HepG2 (cell line): ENCODE data around the gene EFNA4. TPM values are rescaled to one million over a fixed set of nuclear protein-coding genes. Genes with fewer than 3 reads are reported as not detected.
A peak's percentile ranks its signal among the peaks of the same experiment; 100 is the strongest.

ENCODE experiments used
- BCL3 ChIP-seq: sonication (generic); formaldehyde crosslinking; IDR thresholded peaks from 2 replicates; pipeline ENCODE4 v1.5.1; 2020; ENCODE audit warnings: mild to moderate bottlenecking, missing genetic modification reagents, moderate library complexity
- PTBP1 ChIP-seq: fragments of 200-400 bp; formaldehyde crosslinking; IDR thresholded peaks from 2 replicates; pipeline ENCODE4 v1.6.1; 2018; ENCODE audit warnings: low read length, low read depth; ENCODE audit not compliant: poor library complexity, severe bottlenecking
- REL ChIP-seq: sonication (generic); formaldehyde crosslinking; conservative IDR thresholded peaks from 2 replicates; pipeline ENCODE4 v1.8.0; 2022; ENCODE audit warnings: mild to moderate bottlenecking, missing genetic modification reagents, moderate library complexity
- SMAD3 ChIP-seq: sonication (generic); formaldehyde crosslinking; IDR thresholded peaks from 2 replicates; pipeline ENCODE4 v1.4.0; 2020; ENCODE audit warnings: missing genetic modification reagents
- SMC3 ChIP-seq: IDR thresholded peaks from 2 replicates; pipeline ENCODE4 v1.6.1; 2011; ENCODE audit warnings: low read length, improper control_type of control experiment
- SP2 ChIP-seq: sonication (generic); formaldehyde crosslinking; IDR thresholded peaks from 2 replicates; pipeline ENCODE4 v1.5.1; 2020; ENCODE audit warnings: mild to moderate bottlenecking, missing genetic modification reagents
- TRIM22 ChIP-seq: fragments of 450-650 bp; IDR thresholded peaks from 2 replicates; pipeline ENCODE4 v1.6.1; 2017
- UBTF ChIP-seq: sonication (generic); formaldehyde crosslinking; IDR thresholded peaks from 2 replicates; pipeline ENCODE4 v1.4.0; 2020; ENCODE audit warnings: mild to moderate bottlenecking, missing genetic modification reagents
- USF2 ChIP-seq, 2 experiments: sonication (generic) in 1 of 2; formaldehyde crosslinking in 1 of 2; IDR thresholded peaks; 2 replicates each; pipeline versions ENCODE4 v1.5.1 to v1.6.1; 2011 to 2020; ENCODE audit warnings: borderline replicate concordance in 1 of 2, low read depth in 1 of 2, low read length in 1 of 2, mild to moderate bottlenecking in 1 of 2, missing genetic modification reagents in 1 of 2, moderate library complexity in 1 of 2
- ZBTB33 ChIP-seq: sonication (generic); formaldehyde crosslinking; IDR thresholded peaks from 2 replicates; pipeline ENCODE4 v1.4.0; 2020; ENCODE audit warnings: missing genetic modification reagents
- ZNF292 ChIP-seq: sonication (generic); formaldehyde crosslinking; IDR thresholded peaks from 2 replicates; pipeline ENCODE4 v1.8.1; 2022; ENCODE audit warnings: mild to moderate bottlenecking, low read depth, missing genetic modification reagents, borderline replicate concordance
- ZNF333 ChIP-seq: sonication (generic); formaldehyde crosslinking; IDR thresholded peaks from 2 replicates; pipeline ENCODE4 v1.4.0; 2020; ENCODE audit warnings: mild to moderate bottlenecking, missing genetic modification reagents, borderline replicate concordance
- ZNF343 ChIP-seq: sonication (generic); formaldehyde crosslinking; IDR thresholded peaks from 2 replicates; pipeline ENCODE4 v1.4.0; 2020; ENCODE audit warnings: mild to moderate bottlenecking, missing genetic modification reagents
- ZNF354B ChIP-seq: sonication (generic); formaldehyde crosslinking; IDR thresholded peaks from 2 replicates; pipeline ENCODE4 v1.8.0; 2022; ENCODE audit warnings: mild to moderate bottlenecking, missing genetic modification reagents
- ZNF780A ChIP-seq: sonication (generic); formaldehyde crosslinking; IDR thresholded peaks from 2 replicates; pipeline ENCODE4 v1.8.0; 2022; ENCODE audit warnings: mild to moderate bottlenecking, missing genetic modification reagents, moderate library complexity
- ZNF891 ChIP-seq: sonication (generic); formaldehyde crosslinking; IDR thresholded peaks from 2 replicates; pipeline ENCODE4 v1.5.0; 2020; ENCODE audit warnings: mild to moderate bottlenecking, missing genetic modification reagents
- polyA plus RNA-seq, 8 experiments: library from polyadenylated mRNA; depleted of rRNA in 3 of 8; stranded (reverse) in 7 of 8; unstranded in 1 of 8; fragments of >200 nt; fragmentation: Illumina TruSeq in 4 of 8; extraction: Trizol in 4 of 8; gene quantifications; 2 replicates each; pipeline versions ENCODE4 v1.2.1 to v1.2.3, GENCODE V29; 2011 to 2016; ENCODE audit warnings: low read depth in 4 of 8, missing spikeins in 1 of 8, mixed read lengths in 1 of 8; ENCODE audit not compliant: insufficient read depth in 1 of 8
- total RNA-seq, 5 experiments: library from RNA; depleted of rRNA; stranded (reverse); fragments of >200 nt; fragmentation: Illumina TruSeq; extraction: Trizol; gene quantifications; 2 replicates each; pipeline ENCODE4 v1.2.3, GENCODE V29; 2016; ENCODE audit warnings: low read depth in 1 of 5

EFNA4 gene
- total and polyA plus RNA-seq, 2 of the 13 experiments (the other 11 are each of a cell fraction or from before 2014, with no cell fraction given), result 12.0 to 17.2 TPM

GRCh38 chr1:155063550-155064110 is at the start of gene EFNA4 (continued):
- TF ChIP-seq USF2 (IDR thresholded peaks at IDR 0.05; ENCODE audit: low read depth, low read length) (no peak), USF2 (CRISPR knock-in tag; IDR thresholded peaks at IDR 0.05; ENCODE audit: borderline replicate concordance) (no peak), ZNF780A (CRISPR knock-in tag) (no peak; the same call in 1 of the 2 replicates), SP2 (CRISPR knock-in tag) (peak; percentile 61), ZNF292 (CRISPR knock-in tag) (peak; percentile 10; the same call in 1 of the 2 replicates), ZBTB33 (CRISPR knock-in tag) (no peak), BCL3 (CRISPR knock-in tag) (peak; percentile 55; the same call in 1 of the 2 replicates), SMC3 (no peak), ZNF343 (CRISPR knock-in tag) (0 out of 2 replicates have a peak, but pooled peaks have one; percentile 8), ZNF891 (CRISPR knock-in tag) (peak; percentile 31; the same call in 1 of the 2 replicates), ZNF354B (CRISPR knock-in tag) (no peak), TRIM22 (no peak), UBTF (peak; percentile 40), ZNF333 (CRISPR knock-in tag) (0 out of 2 replicates have a peak, but pooled peaks have one; percentile 33), REL (CRISPR knock-in tag) (no peak), PTBP1 (no peak), SMAD3 (0 out of 2 replicates have a peak, but pooled peaks have one; percentile 19)
